Measurements from ENCODE around the gene P2RY12. TPM values are rescaled to one million over a fixed set of nuclear protein-coding genes. Genes with fewer than 3 reads are reported as not detected.

The P2RY12 gene
- total and polyA plus RNA-seq, 2 donors (not counting 3 experiments of a cell fraction or from before 2014, with no cell fraction given) = not detected

- no peaks in the 10 kb centered on the region for H3K4me1 ChIP-seq (ENCODE audit: control insufficient read depth, extremely low read depth, insufficient read depth, low read length)
- ChIA-PET CTCF (interaction anchor here (1.2 kb wide), 1 partner anchor 10 kb away, joined by 3 read pairs; no protein-coding TSS in a partner anchor), POLR2A (no interaction called here)
- H3K36me3 ChIP-seq (ENCODE audit: control insufficient read depth in 2 of 2, extremely low read depth in 1 of 2, insufficient read depth in 2 of 2, low read length in 2 of 2) = no peaks in the 10 kb centered on the region
- no TSS peak for BruUV-seq (replicated peaks)
- H4K20me1 ChIP-seq (replicated peaks; ENCODE audit: control insufficient read depth, extremely low read depth, insufficient read depth, low read length) = no peaks in the 10 kb centered on the region
- no peak for FAIRE-seq
- dilution Hi-C loops (cut with MboI; ENCODE audit: extremely low pct_ligation_motif_present, low sequenced_read_pairs) (no loop called here), intact Hi-C loops (cut with micrococcal nuclease) (no loop called here)
- no peak overlapping the region for H3K4me3 ChIP-seq (replicated peaks in 1 of 3; ENCODE audit: insufficient read depth in 1 of 3, low read depth in 1 of 3, low read length in 3 of 3)
- H3K27me3 ChIP-seq (ENCODE audit: control insufficient read depth in 2 of 2, insufficient read depth in 2 of 2, low read length in 2 of 2) = peaks cover 3 to 6% of the 10 kb centered on the region in 2 experiments
- no peak overlapping the region for H2AFZ ChIP-seq (ENCODE audit: low read depth, low read length)
- no peak for DNase-seq (ENCODE audit: low read depth, low spot score)
- no peak overlapping the region for H3K9ac ChIP-seq (replicated peaks; ENCODE audit: extremely low read depth, insufficient read depth, low read length)
- H3K27ac ChIP-seq (ENCODE audit: insufficient read depth, low read depth, low read length) = no peak overlapping the region
- TF ChIP-seq CTCF (IDR thresholded peaks at IDR 0.05; ENCODE audit: extremely low read depth in 1 of 2, insufficient read depth in 1 of 2, low read depth in 1 of 2, low read length in 2 of 2) (no peak), JUN (IDR thresholded peaks at IDR 0.05; ENCODE audit: borderline replicate concordance, insufficient read depth, insufficient read length, low read depth) (no peak), EZH2 (IDR thresholded peaks at IDR 0.05; ENCODE audit: borderline replicate concordance, low read depth, low read length, severe bottlenecking) (no peak), MAX (IDR thresholded peaks at IDR 0.05; ENCODE audit: insufficient read depth, insufficient read length) (no peak), FOS (IDR thresholded peaks at IDR 0.05; ENCODE audit: borderline replicate concordance, insufficient read depth, low read length) (no peak), MYC (IDR thresholded peaks at IDR 0.05; ENCODE audit: low read depth, low read length) (no peak), POLR2A (IDR thresholded peaks at IDR 0.05; ENCODE audit: low read depth, low read length) (no peak), POLR2AphosphoS5 (IDR thresholded peaks at IDR 0.05; ENCODE audit: insufficient read depth, low read depth, low read length) (no peak), GATA2 (IDR thresholded peaks at IDR 0.05; ENCODE audit: insufficient read depth, insufficient read length, low read depth, low read length) (no peak)
- H3K79me2 ChIP-seq (ENCODE audit: control insufficient read depth, insufficient read depth, low read length) = no peaks in the 10 kb centered on the region
- H3K9me1 ChIP-seq (replicated peaks; ENCODE audit: control insufficient read depth, extremely low read depth, insufficient read depth, low read length) = no peaks in the 10 kb centered on the region
- H3K9me3 ChIP-seq (replicated peaks; ENCODE audit: control insufficient read depth, insufficient read depth, low read length) = no peaks in the 10 kb centered on the region
- H3K4me2 ChIP-seq (ENCODE audit: insufficient read depth, low read length) = no peak overlapping the region
These were observed 84.0 kb downstream of the P2RY12 start for GRCh38 chr3:151300539-151300938.
